Measurements from ENCODE around the gene KLHL1.

KLHL1 gene

DNA sequence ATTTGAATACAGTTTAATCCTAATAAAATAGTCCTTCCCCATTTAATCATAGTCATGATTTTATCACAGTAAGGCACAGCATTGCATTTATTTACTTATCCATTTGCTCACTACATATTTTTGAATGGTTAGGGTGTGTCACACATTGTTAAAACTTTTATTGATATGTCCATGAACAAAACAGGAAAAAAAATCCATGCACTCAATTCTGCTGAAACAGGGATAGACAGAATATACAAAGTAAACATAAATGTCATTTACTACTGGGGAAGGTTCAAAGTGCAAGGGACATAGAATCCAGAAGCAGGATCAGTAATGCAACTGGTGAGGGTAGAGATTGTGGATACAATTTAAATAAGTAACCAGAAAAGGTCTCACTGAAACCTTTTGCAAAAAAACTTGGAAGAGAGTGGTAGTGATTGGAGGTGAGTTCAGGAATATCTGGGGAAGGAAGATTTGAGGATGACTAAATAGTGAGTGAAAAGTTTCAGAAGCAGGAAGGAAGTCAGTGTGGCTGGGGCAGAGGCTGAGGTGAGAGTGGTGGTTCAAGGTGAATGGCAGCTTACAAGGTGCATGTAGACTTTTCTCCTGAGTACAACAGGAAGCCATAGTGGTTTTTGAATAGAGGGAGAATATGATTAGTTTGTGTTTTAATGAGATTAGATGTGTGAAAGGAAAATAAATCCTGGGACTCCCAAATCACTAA, 387.8 kb downstream of the KLHL1 start:
- TF ChIP-seq, protein P1, sequence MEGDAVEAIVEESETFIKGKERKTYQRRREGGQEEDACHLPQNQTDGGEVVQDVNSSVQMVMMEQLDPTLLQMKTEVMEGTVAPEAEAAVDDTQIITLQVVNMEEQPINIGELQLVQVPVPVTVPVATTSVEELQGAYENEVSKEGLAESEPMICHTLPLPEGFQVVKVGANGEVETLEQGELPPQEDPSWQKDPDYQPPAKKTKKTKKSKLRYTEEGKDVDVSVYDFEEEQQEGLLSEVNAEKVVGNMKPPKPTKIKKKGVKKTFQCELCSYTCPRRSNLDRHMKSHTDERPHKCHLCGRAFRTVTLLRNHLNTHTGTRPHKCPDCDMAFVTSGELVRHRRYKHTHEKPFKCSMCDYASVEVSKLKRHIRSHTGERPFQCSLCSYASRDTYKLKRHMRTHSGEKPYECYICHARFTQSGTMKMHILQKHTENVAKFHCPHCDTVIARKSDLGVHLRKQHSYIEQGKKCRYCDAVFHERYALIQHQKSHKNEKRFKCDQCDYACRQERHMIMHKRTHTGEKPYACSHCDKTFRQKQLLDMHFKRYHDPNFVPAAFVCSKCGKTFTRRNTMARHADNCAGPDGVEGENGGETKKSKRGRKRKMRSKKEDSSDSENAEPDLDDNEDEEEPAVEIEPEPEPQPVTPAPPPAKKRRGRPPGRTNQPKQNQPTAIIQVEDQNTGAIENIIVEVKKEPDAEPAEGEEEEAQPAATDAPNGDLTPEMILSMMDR (IDR thresholded peaks at IDR 0.05; ENCODE audit: extremely low read depth, missing control alignments), result no peak
- DNase-seq (ENCODE audit: low spot score), result no peak

GRCh38 chr13:69706807-69707206, 401.4 kb downstream of the KLHL1 start:
- no peak for DNase-seq (ENCODE audit: low spot score)
- TF ChIP-seq, protein P1 (IDR thresholded peaks at IDR 0.05; ENCODE audit: extremely low read depth, missing control alignments), result no peak

- TF ChIP-seq, protein P1 (IDR thresholded peaks at IDR 0.05; ENCODE audit: extremely low read depth, missing control alignments), result no peak
- no peak for DNase-seq (ENCODE audit: low spot score)
Observed at GRCh38 chr13:69704311-69704710, 403.9 kb downstream of the KLHL1 start.

- TF ChIP-seq, protein P1 (IDR thresholded peaks at IDR 0.05; ENCODE audit: extremely low read depth, missing control alignments), result no peak
- no peak for DNase-seq (ENCODE audit: low spot score)
Observed at GRCh38 chr13:69690999-69691398, 417.3 kb downstream of the KLHL1 start.

DNA sequence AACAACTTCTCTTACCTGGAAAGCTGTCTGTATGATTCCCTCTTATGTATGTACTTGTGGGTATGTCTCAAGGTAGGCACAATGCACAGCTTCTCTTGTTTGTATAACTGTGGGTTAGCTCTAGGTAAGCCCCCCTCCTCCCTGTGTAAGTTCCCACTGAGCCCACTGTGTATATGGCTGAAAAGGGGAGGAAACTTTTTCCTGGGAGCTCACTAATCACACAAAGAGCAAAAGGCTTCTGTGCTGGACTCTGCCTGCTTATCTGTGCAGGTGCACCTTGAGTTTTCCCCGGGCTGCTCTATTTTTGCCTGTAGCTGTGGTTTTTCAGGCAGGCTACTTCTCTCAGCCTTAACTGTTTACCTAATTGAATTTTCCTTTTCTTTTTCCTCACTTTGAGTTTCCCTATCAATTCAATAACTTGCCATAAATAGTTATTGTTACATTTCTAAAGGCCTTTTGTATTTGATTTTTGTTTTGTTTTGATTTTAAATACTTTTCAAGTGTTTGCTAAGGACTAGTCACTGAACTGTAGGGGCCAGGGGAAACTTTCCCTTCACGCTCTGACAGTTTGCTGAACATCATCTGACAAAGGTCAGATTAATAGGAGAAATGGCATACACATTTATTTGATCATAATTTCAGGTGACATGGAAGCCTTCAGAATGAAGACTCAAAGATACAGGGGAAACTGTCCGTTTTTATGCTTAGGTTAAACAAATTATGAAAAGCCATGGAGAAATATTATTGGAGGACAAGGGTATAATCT, 424.1 kb downstream of the KLHL1 start:
- TF ChIP-seq, protein P1 (IDR thresholded peaks at IDR 0.05; ENCODE audit: extremely low read depth, missing control alignments), result no peak
- DNase-seq (ENCODE audit: low spot score), result no peak

GRCh38 chr13:69681722-69682121, 426.5 kb downstream of the KLHL1 start:
- TF ChIP-seq, protein P1 (IDR thresholded peaks at IDR 0.05; ENCODE audit: extremely low read depth, missing control alignments), result no peak
- DNase-seq (ENCODE audit: low spot score), result no peak

DNA sequence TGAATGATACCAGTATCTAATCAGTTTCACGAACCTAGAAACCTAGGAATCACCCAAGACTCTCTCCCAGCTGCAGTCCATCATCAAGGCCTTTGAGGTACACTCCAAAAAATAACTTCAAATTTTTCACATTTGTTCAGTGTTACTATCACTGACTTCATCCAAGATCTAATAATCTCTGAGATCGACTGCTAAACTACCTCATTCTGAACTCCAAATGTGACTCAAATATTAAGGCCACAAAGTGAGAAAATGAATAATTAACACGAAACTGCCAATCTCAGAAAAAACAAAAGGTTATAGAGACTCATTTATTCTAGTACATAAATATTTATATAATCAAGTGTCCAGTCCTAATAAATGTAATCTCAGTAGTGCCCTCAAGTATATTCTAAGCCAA, 430.9 kb downstream of the KLHL1 start:
- TF ChIP-seq, protein P1 (IDR thresholded peaks at IDR 0.05; ENCODE audit: extremely low read depth, missing control alignments), result no peak
- DNase-seq (ENCODE audit: low spot score), result no peak
